ENCODE data around the gene OXER1.

The OXER1 gene

DNA sequence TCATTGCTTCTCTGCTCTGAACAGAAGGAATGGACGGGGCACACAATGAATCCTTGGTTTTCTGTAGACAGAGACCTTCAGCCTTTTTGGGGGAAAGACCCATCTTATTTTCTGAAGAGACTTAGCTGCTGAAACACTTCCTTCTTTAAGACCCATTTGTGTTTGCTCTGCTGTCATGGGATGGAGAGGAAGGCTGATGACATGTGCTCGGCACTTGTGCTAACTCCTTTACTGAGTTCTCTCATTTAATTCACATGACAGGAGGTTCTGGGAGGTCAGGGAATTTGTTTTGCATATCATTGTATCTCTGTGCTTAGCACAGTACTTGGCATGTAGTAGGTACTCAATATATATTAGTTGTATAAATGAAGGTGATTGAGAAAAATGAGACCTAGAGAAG is 39.0 kb downstream of the OXER1 start (continued):
- TF ChIP-seq ZNF140 (tag by site-specific recombination; IDR thresholded peaks at IDR 0.05) (no peak), ZNF76 (tag by site-specific recombination; IDR thresholded peaks at IDR 0.05; ENCODE audit: borderline replicate concordance, low read depth) (no peak), ZNF654 (tag by site-specific recombination; IDR thresholded peaks at IDR 0.05; ENCODE audit: low read depth) (no peak), SETDB1 (IDR thresholded peaks at IDR 0.05; ENCODE audit: insufficient read length, low read length) (no peak), ZNF248 (tag by site-specific recombination; IDR thresholded peaks at IDR 0.05) (no peak), ZNF843 (tag by site-specific recombination; IDR thresholded peaks at IDR 0.05) (no peak), ZBTB26 (tag by site-specific recombination; optimal IDR thresholded peaks at IDR 0.05) (no peak), ZNF624 (tag by site-specific recombination; IDR thresholded peaks at IDR 0.05) (no peak), ZBTB44 (tag by site-specific recombination; IDR thresholded peaks at IDR 0.05) (no peak), ZNF510 (tag by site-specific recombination; IDR thresholded peaks at IDR 0.05; ENCODE audit: insufficient replicate concordance) (no peak), ZNF174 (tag by site-specific recombination; IDR thresholded peaks at IDR 0.05) (no peak), ZNF214 (tag by site-specific recombination; IDR thresholded peaks at IDR 0.05; ENCODE audit: borderline replicate concordance) (no peak)

DNA sequence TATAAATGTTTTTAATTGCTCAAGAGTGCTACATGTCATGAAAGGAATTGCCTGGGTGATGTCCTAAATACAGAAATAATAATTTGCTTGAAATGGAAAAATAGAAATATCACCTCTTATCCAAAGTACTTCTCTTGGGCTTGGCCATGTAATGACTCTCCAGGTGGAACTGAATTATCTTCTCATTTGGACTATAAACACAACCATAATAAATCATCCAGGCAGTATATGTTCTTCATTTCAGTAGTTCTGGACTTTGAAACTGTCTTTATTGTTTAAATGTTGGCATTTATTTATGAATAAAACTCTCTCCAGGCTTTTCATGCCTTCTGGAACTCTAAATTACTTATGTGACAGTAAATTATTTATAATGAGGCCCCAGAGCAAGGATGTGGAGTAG is 40.5 kb downstream of the OXER1 start:
- CTCF ChIA-PET, result no interaction called here
- H3K27ac ChIP-seq (ENCODE audit: extremely low read depth, low read depth, low read length), result no peak overlapping the region
- no peaks in the 10 kb centered on the region for H3K4me1 ChIP-seq (ENCODE audit: control insufficient read depth, insufficient read depth, low read length)

More for the DNA sequence above, 40.5 kb downstream of the OXER1 start:
- POLR2A ChIA-PET, result no interaction called here
- no peaks in the 10 kb centered on the region for H3K9me3 ChIP-seq (ENCODE audit: control insufficient read depth, insufficient read depth, low read depth, low read length)
- TF ChIP-seq ZNF37A (tag by site-specific recombination; IDR thresholded peaks at IDR 0.05) (no peak), REST (tag by site-specific recombination; IDR thresholded peaks at IDR 0.05) (no peak), ZSCAN23 (tag by site-specific recombination; IDR thresholded peaks at IDR 0.05) (no peak), GLI4 (tag by site-specific recombination; IDR thresholded peaks at IDR 0.05) (no peak), ZNF529 (tag by site-specific recombination; IDR thresholded peaks at IDR 0.05; ENCODE audit: insufficient replicate concordance) (no peak), ZNF488 (tag by site-specific recombination; IDR thresholded peaks at IDR 0.05) (no peak), ZNF555 (tag by site-specific recombination; conservative IDR thresholded peaks at IDR 0.05) (no peak), RBAK (tag by site-specific recombination; IDR thresholded peaks at IDR 0.05) (no peak), ZNF18 (tag by site-specific recombination; IDR thresholded peaks at IDR 0.05) (no peak), ZNF76 (tag by site-specific recombination; IDR thresholded peaks at IDR 0.05; ENCODE audit: borderline replicate concordance, low read depth) (no peak), ZNF138 (tag by site-specific recombination; IDR thresholded peaks at IDR 0.05; ENCODE audit: borderline replicate concordance) (no peak), ZNF629 (tag by site-specific recombination; IDR thresholded peaks at IDR 0.05) (no peak)
- H3K36me3 ChIP-seq (ENCODE audit: control insufficient read depth in 2 of 2, insufficient read depth in 1 of 2, low read length in 2 of 2), result peaks cover 6 to 16% of the 10 kb centered on the region in 2 experiments; a peak in 2 of 3 replicates
- no peak overlapping the region for H3K4me3 ChIP-seq (ENCODE audit: low read depth, low read length)

Measured in HEK293 (cell line).